ENCODE data around the gene NTMT1.

DNA sequence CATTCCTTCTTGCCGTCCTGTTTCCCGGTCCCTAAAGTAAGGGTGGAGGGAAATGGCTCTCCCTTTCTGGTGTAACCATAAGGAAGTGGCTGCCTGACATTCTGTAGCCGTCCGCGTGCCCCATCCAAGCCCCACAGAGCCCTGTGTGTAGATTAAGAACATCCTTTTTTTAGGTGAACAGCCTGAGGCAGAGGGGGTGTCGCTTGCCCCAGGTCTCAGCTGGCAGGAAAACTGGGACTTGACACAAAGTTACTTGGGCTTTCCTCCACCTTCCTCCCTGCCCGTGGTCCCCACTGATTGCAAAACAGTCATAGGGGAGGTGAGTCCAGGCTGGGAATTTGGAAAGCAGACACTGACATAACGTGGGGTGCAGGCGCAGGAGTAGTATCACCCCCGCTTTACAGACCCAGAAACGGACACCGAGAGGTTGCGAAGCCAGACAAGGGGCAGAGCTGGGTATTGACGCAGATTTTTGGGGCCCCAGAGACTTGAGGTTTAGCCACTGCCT, 27.8 kb upstream of the NTMT1 start:
- TF ChIP-seq EZH2 (IDR thresholded peaks at IDR 0.05; ENCODE audit: borderline replicate concordance, low read depth, low read length, poor library complexity, severe bottlenecking), result no peak
- TF ChIP-seq, protein P1, sequence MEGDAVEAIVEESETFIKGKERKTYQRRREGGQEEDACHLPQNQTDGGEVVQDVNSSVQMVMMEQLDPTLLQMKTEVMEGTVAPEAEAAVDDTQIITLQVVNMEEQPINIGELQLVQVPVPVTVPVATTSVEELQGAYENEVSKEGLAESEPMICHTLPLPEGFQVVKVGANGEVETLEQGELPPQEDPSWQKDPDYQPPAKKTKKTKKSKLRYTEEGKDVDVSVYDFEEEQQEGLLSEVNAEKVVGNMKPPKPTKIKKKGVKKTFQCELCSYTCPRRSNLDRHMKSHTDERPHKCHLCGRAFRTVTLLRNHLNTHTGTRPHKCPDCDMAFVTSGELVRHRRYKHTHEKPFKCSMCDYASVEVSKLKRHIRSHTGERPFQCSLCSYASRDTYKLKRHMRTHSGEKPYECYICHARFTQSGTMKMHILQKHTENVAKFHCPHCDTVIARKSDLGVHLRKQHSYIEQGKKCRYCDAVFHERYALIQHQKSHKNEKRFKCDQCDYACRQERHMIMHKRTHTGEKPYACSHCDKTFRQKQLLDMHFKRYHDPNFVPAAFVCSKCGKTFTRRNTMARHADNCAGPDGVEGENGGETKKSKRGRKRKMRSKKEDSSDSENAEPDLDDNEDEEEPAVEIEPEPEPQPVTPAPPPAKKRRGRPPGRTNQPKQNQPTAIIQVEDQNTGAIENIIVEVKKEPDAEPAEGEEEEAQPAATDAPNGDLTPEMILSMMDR (conservative IDR thresholded peaks at IDR 0.05; ENCODE audit: low read depth, low read length), result no peak
